OCI-LY7 (cell line): ENCODE results near the gene UBAP2L. TPM values are rescaled to one million over a fixed set of nuclear protein-coding genes. Genes with fewer than 3 reads are reported as not detected.

Experiments
- BruUV-seq: library from RNA; stranded (reverse); fragments of 400-500 nt; replicated peaks from 2 replicates; lab custom pipeline; 2021; lab: Mats Ljungman, UMichigan
- CTCF ChIA-PET: fragments of 300-600 bp; sonication (Branson Sonifier 250); formaldehyde crosslinking; loops from one replicate; lab custom pipeline; 2022; ENCODE audit warnings: antibody characterized with exemption; ENCODE audit not compliant: unreplicated experiment; lab: Charles Lee
- POLR2A ChIA-PET: fragments of 300-600 bp; sonication (Branson Sonifier 250); formaldehyde crosslinking; loops from one replicate; lab custom pipeline; 2022; ENCODE audit warnings: antibody characterized with exemption; lab: Charles Lee
- DNase-seq: peaks from one replicate; pipeline ENCODE4 v3.0.0-alpha.2; 2015; ENCODE audit warnings: low spot score
- H2AFZ ChIP-seq: fragments of 200-600 bp; sonication (generic), shearing (Covaris generic); 2 replicates; pipeline ENCODE4 v1.6.1; 2014; ENCODE audit warnings: mild to moderate bottlenecking, antibody characterized with exemption, low read length, moderate library complexity
- H3K27ac ChIP-seq: fragments of 200-600 bp; sonication (generic); 2 replicates; pipeline ENCODE4 v1.5.1; 2014; ENCODE audit warnings: mixed run types, low read depth, mild to moderate bottlenecking, moderate library complexity, low read length, inconsistent platforms; ENCODE audit not compliant: poor library complexity, severe bottlenecking
- H3K36me3 ChIP-seq: fragments of 200-600 bp; sonication (generic); 2 replicates; pipeline ENCODE4 v1.6.1; 2014; ENCODE audit warnings: mild to moderate bottlenecking, antibody characterized with exemption, low read length, moderate library complexity, mixed read lengths; ENCODE audit not compliant: insufficient read depth
- H3K4me1 ChIP-seq: fragments of 200-600 bp; sonication (generic); 2 replicates; pipeline ENCODE4 v1.5.1; 2014; ENCODE audit warnings: mild to moderate bottlenecking, low read length; ENCODE audit not compliant: insufficient read depth, poor library complexity, severe bottlenecking
- H3K4me2 ChIP-seq: fragments of 200-600 bp; sonication (generic); 2 replicates; pipeline ENCODE4 v1.6.1; 2014; ENCODE audit warnings: mild to moderate bottlenecking, low read length
- H3K4me3 ChIP-seq: fragments of 200-600 bp; sonication (generic); 2 replicates; pipeline ENCODE4 v1.5.1; 2014; ENCODE audit warnings: mild to moderate bottlenecking, low read depth, low read length; ENCODE audit not compliant: poor library complexity, severe bottlenecking
- H3K79me2 ChIP-seq: fragments of 200-600 bp; sonication (generic); 2 replicates; pipeline ENCODE4 v1.6.1; 2016; ENCODE audit warnings: low read depth, mild to moderate bottlenecking, low read length, moderate library complexity, mixed read lengths; ENCODE audit not compliant: insufficient read depth
- H3K9me2 ChIP-seq: fragments of 200-600 bp; sonication (generic); 2 replicates; pipeline ENCODE4 v1.6.1; 2016; ENCODE audit warnings: mild to moderate bottlenecking, low read length, mixed read lengths; ENCODE audit not compliant: insufficient read depth
- H3K9me3 ChIP-seq: fragments of 200-600 bp; sonication (generic); 2 replicates; pipeline ENCODE4 v1.6.1; 2014; ENCODE audit warnings: mild to moderate bottlenecking, mixed run types, low read length, mixed read lengths
- H4K20me1 ChIP-seq: fragments of 200-600 bp; sonication (generic); 2 replicates; pipeline ENCODE4 v1.6.1; 2014; ENCODE audit warnings: mild to moderate bottlenecking, antibody characterized with exemption, low read length, moderate library complexity, mixed read lengths; ENCODE audit not compliant: insufficient read depth
- EZH2phosphoT487 ChIP-seq: fragments of 200-600 bp; sonication (generic); IDR thresholded peaks from 2 replicates; pipeline ENCODE4 v1.6.1; 2018; ENCODE audit warnings: low read depth, borderline replicate concordance, mild to moderate bottlenecking, mixed run types, antibody characterized with exemption, low read length, moderate library complexity, mixed read lengths
- intact Hi-C: fragments of 100-400 bp; cut with micrococcal nuclease; formaldehyde crosslinking; loops from one replicate; pipeline ENCODE4 v1.10.0; 2022; ENCODE audit not compliant: unreplicated experiment
- total RNA-seq, 2 experiments: library from RNA; depleted of rRNA in 1 of 2; stranded (reverse); fragments of >200 nt in 1 of 2; shearing (Covaris generic) in 1 of 2; gene quantifications; 2 replicates each; pipeline ENCODE4 v1.2.3, GENCODE V29; 2014 to 2022
- TF ChIP-seq, protein P1 (sequence below): fragments of 200-600 bp; sonication (generic); conservative IDR thresholded peaks from 2 replicates; pipeline ENCODE4 v1.5.1; 2014; ENCODE audit warnings: mild to moderate bottlenecking, antibody characterized with exemption, low read length, moderate library complexity, mixed read lengths

UBAP2L gene
- total RNA-seq, 2 experiments from 2014 or later = 80.4 to 179 TPM

DNA sequence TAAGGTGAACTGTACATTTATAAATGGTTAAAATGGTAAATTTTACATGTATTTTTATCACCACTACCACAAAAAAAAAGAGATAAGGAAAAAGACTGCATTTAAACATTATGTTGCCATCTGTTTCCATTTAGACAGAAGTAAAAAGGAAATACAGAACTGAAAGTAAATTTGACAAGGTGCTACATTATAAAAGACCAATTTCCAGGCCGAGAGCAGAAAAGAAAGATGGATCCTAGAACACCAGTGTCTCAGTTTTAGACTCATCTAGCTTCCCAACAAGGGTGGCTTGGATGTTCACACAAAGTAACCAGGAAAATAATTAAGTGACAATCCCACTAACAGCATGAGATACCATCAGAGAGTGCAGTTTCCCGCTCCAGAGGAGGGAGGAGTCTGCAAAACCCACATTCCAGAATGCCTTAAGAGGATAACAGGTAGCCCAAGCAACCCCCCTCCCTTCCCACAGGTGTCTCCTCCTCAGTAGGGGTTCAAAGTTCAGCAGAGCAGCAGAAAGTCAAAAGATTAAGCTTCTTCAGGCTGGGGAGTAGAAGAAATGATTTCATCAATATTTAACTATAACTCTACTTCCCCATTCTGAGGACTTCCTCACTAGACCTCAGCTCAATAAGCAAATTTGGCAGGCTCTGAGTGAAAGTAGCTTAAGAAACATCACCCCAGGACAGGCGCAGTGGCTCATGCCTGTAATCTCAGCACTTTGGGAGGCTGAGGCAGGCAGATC lies 40.6 kb upstream of the UBAP2L start:
- H3K27ac ChIP-seq = peak overlapping the region; percentile 63
- intact Hi-C loops = loop anchor here (10.0 kb wide), 1 partner anchor 295 kb away; no protein-coding TSS in a partner anchor
- TF ChIP-seq, protein P1, sequence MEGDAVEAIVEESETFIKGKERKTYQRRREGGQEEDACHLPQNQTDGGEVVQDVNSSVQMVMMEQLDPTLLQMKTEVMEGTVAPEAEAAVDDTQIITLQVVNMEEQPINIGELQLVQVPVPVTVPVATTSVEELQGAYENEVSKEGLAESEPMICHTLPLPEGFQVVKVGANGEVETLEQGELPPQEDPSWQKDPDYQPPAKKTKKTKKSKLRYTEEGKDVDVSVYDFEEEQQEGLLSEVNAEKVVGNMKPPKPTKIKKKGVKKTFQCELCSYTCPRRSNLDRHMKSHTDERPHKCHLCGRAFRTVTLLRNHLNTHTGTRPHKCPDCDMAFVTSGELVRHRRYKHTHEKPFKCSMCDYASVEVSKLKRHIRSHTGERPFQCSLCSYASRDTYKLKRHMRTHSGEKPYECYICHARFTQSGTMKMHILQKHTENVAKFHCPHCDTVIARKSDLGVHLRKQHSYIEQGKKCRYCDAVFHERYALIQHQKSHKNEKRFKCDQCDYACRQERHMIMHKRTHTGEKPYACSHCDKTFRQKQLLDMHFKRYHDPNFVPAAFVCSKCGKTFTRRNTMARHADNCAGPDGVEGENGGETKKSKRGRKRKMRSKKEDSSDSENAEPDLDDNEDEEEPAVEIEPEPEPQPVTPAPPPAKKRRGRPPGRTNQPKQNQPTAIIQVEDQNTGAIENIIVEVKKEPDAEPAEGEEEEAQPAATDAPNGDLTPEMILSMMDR = no peak
- TF ChIP-seq EZH2phosphoT487 = no peak
- ChIA-PET POLR2A (interaction anchor here (0.7 to 1.2 kb wide), 9 partner anchors 12 to 1545 kb away, joined by 3 to 4 read pairs (median 3); partner anchors contain the start of genes HAX1 and TPM3), CTCF (no interaction called here)
- H3K36me3 ChIP-seq = peaks cover 60% of the 10 kb centered on the region
- H3K9me2 ChIP-seq = no peaks in the 10 kb centered on the region
- peak overlapping the region; percentile 86 for H3K4me3 ChIP-seq
- peaks cover 44% of the 10 kb centered on the region for H4K20me1 ChIP-seq
- no TSS peak for BruUV-seq
- H3K4me1 ChIP-seq = peaks cover 42% of the 10 kb centered on the region
- H2AFZ ChIP-seq = no peak overlapping the region
- H3K79me2 ChIP-seq = peaks cover 77% of the 10 kb centered on the region
- peak; percentile 78 for DNase-seq
- H3K4me2 ChIP-seq = peak overlapping the region; percentile 98
- H3K9me3 ChIP-seq = no peaks in the 10 kb centered on the region

DNA sequence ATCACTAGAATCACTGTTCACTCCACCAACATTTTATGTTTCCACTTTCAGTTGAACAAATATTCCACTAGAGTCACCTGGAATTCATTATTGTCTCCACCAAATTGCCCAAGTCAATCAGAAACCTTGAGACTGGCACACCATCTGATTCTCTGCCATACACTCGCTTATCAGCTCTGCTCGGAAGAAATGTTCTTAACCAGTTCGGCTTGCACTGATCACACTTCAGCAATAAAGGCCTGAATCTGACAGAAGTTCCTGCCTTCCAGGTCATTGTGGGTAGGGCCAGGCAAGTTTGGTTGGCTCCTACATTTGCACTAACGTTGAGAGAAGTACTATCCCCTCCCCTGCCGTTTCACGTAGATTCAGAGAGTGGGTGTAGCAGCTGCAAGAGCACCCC lies 38.8 kb upstream of the UBAP2L start:
- no TSS peak for BruUV-seq

More for the DNA sequence above, 38.8 kb upstream of the UBAP2L start:
- peaks cover 44% of the 10 kb centered on the region for H4K20me1 ChIP-seq
- peak overlapping the region; percentile 86 for H3K4me3 ChIP-seq
- ChIA-PET CTCF (no interaction called here), POLR2A (interaction anchor here (0.9 to 1.4 kb wide), 4 partner anchors 17 to 327 kb away, joined by 3 to 4 read pairs (median 4); no protein-coding TSS in a partner anchor)
- H3K9me3 ChIP-seq = no peaks in the 10 kb centered on the region
- H3K9me2 ChIP-seq = no peaks in the 10 kb centered on the region
- peaks cover 42% of the 10 kb centered on the region for H3K36me3 ChIP-seq
- TF ChIP-seq, protein P1 = no peak
- no peak for TF ChIP-seq EZH2phosphoT487
- peak overlapping the region; percentile 98 for H3K4me2 ChIP-seq
- H3K27ac ChIP-seq = peak overlapping the region; percentile 83
- peak; percentile 79 for DNase-seq
- intact Hi-C loops = loop anchor here (2.0 to 10.0 kb wide), 2 partner anchors 39 to 293 kb away; partner anchors contain the start of gene UBAP2L
- peaks cover 59% of the 10 kb centered on the region for H3K79me2 ChIP-seq
- peaks cover 42% of the 10 kb centered on the region for H3K4me1 ChIP-seq
- no peak overlapping the region; the same call in 1 of the 2 replicates for H2AFZ ChIP-seq
